GM19035 (cell line): Measurements from ENCODE around the gene ACER2.
A peak's percentile ranks its signal among the peaks of the same experiment; 100 is the strongest.
"Not testable (repeated sequence)": the region's sequence is repeated elsewhere in the genome, so short reads cannot be mapped to it uniquely, and the experiment has no call there.

ENCODE experiments used
- ATAC-seq: cut with Tn5 transposase; IDR thresholded peaks from one replicate; pipeline ENCODE4 v1.9.1; 2021; ENCODE audit not compliant: unreplicated experiment

ACER2 gene

GRCh38 chr9:19408693-19409400, at the start of gene ACER2:
ACER2 (plus strand) TSS chr9:19409009; CDS start chr9:19409085, 76 bp downstream.
- ATAC-seq = peak; percentile 90

DNA sequence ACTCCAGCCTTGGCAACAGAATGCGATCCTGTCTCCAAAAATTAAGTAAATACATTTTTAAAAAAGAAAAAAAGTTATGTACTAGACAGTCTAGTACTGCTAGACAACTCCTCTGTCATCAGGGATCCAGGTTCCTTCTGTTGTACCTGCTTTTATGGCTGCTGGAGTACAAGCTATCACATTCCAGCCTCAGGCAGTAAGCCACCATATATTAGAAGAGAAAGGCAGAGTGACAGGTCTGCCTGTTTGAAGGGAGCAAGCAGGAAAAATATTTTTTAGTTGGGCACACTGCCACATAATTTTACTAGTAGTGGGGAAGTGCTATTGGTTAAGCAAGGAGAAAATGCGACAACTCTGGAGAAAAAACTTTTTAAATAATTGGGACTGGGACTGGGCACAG, 39.7 kb upstream of the ACER2 start:
- ATAC-seq = no peak

DNA sequence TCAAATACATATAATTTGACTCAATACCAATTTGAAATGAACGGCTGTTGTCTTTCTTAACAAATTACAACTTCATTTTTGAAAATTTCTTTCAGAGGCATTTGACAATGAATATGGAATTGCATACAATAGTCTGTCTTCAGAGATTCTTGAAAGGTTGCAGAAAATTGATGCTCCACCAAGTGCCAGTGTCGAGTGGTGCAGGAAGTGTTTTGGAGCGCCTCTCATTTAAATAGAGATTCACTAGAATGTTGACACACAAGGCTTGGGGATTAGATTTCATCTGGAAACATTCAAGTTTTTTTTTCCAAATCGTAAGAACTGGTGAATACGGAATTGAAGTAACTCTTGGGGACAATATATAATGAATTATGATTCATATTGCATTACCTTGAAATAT, 36.9 kb upstream of the ACER2 start:
- no peak for ATAC-seq

DNA sequence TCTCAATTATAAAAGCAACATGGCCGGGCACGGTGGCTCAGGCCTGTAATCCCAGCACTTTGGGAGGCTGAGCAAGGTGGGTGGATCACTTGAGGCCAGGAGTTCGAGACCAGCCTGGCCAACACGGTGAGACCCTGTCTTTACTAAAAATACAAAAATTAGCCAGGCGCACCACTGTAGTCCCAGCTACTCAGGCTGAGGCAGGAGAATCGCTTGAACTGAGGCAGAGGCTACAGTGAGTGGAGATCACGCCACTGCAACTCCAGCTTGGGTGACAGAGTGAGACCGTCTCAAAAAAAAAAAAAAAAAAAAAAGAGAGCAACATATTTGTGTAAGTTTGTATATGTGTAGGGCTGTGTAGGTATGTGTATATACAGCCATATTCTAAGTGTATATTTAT, 36.2 kb upstream of the ACER2 start:
- ATAC-seq = no peak

DNA sequence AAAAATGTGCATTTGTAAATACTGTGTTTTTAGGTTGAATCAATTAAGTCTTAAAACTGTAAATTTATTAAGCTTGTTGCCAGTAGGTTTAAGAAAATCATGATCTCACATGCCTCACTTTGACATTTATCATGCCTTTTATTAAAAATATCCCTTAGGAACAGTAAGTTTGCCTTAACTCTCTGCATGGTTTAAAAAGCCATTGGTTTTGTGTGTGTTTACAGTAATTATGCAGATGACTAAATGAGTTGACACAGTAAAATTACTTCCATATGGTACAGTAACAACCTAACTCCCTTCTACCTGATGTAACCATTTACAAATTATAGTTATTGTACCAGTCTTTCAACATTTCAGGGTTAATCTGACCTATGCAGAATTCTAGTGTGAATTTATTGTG, 35.3 kb upstream of the ACER2 start:
- no peak for ATAC-seq

DNA sequence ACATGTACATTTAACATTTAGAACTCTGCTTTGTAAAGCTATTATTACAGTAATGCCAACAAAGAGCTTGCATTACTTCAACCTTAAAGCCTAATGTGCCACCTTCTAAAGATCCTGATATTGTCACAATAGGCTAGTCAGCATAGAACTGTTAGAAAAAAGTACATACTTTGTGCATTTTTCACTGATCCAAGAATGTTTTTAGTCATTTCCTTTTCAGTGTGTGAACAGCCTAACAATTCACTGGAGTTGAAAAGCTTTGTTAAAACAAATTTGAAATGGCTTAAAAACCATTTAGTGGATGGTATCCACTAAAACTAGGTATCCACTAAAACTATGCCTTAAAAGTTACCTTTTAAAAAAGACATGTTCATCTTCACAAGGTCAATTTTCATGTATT, 33.3 kb upstream of the ACER2 start:
- no peak for ATAC-seq

DNA sequence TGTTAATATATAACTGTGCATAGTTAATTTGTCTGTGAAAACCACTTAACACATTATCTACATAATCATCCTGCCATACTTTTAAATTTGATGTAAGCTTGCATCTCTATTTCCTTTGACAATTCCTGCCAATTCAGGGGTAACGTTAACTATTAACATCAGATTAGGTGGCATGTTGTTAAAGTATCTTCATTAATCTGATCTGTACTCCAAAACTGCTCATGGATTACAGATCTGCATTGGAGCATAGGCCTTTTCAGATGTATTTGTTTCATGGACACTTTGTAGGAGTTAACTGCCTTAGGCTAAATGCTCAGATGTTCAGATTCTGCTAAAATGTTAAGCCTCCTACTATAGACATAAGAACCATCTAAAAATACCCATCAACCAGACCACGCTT, 31.9 kb upstream of the ACER2 start:
- no peak for ATAC-seq

- no peak for ATAC-seq
These were observed 30.6 kb upstream of the ACER2 start for GRCh38 chr9:19378164-19378563.

GRCh38 chr9:19378647-19379046, 30.2 kb upstream of the ACER2 start:
- ATAC-seq = no peak

- ATAC-seq = no peak
These were observed 29.5 kb upstream of the ACER2 start for GRCh38 chr9:19379283-19379682.

GRCh38 chr9:19379697-19380046, 29.1 kb upstream of the ACER2 start:
- ATAC-seq = peak; percentile 37

DNA sequence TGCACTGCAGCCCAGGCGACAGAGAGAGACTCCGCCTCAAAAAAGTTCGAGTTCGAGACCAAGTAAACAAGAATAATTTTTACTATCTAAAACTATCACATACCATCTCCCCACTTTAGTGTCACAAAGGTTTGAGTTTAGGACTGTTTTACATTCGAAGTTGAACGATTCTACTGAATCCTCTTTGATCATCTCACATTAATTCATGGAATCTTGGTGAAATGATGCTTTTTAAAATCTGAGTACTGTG, 28.1 kb upstream of the ACER2 start:
- no peak for ATAC-seq

- ATAC-seq = no peak
These were observed 27.2 kb upstream of the ACER2 start for GRCh38 chr9:19381656-19382055.

GRCh38 chr9:19385212-19385611, 23.6 kb upstream of the ACER2 start:
- ATAC-seq = not testable (repeated sequence)

DNA sequence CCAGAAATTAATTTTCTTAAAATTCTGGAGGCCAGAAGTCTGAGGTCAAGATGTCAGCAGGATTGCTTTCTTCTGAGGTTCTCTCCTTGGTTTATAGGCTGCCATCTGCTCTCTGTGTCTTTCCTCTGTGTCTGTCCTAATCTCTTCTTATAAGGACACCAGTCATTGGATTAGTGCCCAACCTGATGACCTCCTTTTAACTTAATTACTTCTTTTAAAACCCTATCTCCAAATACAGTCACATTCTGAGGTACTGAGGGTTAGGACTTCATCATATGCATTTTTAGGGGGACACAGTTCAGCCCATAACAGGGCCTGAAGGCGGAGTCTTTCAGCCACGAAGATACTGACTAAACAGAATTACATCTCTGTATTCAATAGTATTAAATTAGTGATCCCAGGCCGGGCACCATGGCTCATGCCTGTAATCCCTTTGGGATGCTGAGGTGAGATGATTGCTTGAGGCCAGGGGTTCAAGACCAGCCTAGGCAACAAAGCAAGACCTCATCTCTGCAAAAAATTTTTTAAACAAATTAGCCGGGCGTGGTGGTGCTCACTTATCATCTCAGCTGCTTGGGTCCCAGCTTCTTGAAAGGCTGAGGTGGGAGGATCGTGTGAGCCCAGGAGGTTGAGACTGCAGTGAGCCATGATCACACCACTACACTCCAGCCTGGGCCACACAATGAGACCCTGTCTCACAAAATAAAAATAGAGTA, 22.9 kb upstream of the ACER2 start:
- ATAC-seq = no peak

GRCh38 chr9:19386502-19387044, 22.2 kb upstream of the ACER2 start:
- ATAC-seq = no peak

DNA sequence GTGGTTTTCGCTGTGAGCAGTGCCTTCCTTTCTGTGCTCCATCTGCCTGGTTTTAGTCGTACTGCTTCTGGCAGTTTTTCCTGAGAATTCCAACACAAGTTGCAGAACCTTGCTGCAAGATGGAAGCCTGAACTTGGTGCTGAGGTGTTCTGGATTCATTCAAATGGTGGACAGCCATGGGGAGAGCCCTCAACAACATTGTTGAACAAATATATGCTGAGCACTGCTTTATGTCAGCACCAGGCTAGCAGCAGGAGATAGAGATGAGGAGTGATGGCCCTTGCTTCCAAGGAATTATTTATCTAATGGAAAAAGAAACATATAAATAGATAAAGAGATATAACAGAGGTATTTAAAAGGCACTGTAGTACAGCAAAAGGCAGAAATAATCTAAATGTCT, 21.5 kb upstream of the ACER2 start:
- ATAC-seq = no peak

DNA sequence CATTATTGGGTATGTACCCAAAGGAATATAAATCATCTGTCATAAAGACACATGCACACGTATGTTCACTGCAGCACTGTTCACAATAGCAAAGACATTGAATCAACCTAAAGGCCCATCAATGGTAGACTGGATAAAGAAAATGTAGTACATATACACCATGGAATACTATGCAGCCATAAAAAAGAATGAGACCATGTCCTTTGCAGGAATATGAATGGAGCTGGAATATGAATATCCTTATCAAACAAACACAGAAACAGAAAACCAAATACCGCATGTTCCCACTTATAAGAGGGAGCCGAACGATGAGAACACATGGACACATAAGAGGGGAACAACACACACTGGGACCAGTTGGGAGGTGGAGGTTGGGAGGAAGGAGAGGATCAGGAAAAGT, 19.3 kb upstream of the ACER2 start:
- ATAC-seq = not testable (repeated sequence)

DNA sequence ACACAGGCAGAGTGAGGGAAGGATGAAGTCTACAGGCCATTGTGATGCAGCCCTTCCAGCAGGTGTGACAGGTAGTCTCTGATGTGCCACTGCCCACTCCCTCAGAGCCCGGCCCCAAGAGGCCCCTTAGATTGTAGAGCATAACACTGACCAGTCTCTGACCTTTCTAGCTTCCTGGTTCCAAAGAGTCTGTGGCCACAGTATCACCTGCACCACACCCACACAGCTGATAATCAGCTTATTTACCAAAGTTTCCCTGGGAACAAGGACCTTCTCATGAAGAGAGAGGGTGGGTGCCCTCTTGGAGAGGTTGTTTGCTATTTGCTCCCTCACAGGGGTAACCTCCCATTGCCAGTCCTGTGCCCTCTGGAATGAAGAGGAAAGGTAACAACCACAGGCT, 11.0 kb upstream of the ACER2 start:
- ATAC-seq = no peak

GRCh38 chr9:19403231-19403630, 5.6 kb upstream of the ACER2 start:
- ATAC-seq = not testable (repeated sequence)

DNA sequence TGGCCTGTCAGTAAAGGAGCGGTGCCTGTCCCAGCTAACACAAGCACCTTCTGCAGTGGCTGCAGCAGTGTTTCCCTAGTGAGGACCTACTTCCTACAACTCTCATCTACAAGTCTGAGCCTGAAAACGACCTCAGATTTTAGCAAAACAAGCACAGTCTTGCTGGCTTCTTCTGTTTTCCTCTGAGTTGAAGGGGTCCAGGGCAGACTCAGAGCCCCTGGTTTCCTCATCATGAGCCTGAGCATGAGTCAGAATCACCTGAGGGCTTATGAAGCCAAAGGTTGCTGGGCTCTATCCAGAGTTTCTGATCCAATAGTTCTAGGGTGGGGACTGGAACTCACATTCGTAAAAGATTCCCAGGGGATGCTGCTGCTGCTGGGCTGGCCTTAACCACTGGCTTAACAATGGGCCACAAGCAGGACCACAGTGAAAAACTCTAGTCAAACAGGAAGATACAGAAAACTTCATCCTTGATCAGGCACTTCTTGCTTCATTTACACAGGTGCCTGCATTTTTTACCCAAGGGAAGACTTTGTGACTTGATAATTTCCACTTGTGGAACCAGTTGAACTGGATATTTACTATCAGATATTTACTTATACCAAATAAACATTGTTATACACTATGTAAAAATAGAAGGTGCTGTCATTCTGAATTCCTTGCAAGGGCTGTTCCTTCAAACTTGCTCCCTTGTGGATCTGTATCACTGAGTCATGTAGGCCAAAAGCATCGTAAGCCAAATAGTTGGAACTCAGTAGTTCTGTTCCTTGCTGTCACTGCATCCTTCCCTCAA, 4.3 kb upstream of the ACER2 start:
- no peak for ATAC-seq

GRCh38 chr9:19405771-19406170, 3.0 kb upstream of the ACER2 start:
- ATAC-seq = no peak
